ENCODE results near the gene HPCAL1.

The HPCAL1 gene

DNA sequence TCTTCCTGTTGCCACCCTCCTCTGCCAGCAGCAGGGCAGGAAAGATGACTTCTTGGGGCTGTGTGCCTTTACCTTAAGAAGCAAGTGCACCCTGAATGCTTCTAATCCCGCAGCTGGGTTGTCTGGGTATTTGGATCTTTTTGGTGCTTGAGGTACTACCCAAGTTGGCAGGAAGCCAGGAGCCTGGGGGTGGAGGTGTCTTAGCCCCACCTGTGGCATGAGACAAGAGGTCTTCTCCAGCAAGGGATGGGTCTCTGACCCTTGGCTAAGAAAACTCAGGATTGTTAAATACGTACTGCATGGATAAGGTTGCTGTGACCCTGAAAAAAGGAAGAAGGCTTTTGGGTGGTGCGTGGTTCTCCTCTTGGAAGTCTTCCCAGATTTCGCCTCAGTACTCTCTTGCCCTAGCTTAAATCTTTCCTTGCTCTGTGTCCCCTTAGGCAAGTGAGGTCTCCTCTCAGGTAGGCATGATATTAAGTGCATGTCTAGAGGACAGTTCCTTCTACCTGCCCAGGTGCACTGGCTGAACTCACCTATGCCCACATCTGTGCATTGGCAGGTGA is 4.3 kb downstream of the HPCAL1 start:
- Histone ChIP-seq H3K27me3 (replicated peaks) (no peaks in the 10 kb centered on the region), H3K27ac (no peak overlapping the region), H3K4me3 (ENCODE audit: low read depth, low read length) (no peak overlapping the region), H3K36me3 (replicated peaks) (no peaks in the 10 kb centered on the region)
- TF ChIP-seq, protein P1, sequence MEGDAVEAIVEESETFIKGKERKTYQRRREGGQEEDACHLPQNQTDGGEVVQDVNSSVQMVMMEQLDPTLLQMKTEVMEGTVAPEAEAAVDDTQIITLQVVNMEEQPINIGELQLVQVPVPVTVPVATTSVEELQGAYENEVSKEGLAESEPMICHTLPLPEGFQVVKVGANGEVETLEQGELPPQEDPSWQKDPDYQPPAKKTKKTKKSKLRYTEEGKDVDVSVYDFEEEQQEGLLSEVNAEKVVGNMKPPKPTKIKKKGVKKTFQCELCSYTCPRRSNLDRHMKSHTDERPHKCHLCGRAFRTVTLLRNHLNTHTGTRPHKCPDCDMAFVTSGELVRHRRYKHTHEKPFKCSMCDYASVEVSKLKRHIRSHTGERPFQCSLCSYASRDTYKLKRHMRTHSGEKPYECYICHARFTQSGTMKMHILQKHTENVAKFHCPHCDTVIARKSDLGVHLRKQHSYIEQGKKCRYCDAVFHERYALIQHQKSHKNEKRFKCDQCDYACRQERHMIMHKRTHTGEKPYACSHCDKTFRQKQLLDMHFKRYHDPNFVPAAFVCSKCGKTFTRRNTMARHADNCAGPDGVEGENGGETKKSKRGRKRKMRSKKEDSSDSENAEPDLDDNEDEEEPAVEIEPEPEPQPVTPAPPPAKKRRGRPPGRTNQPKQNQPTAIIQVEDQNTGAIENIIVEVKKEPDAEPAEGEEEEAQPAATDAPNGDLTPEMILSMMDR (IDR thresholded peaks at IDR 0.05; ENCODE audit: low read depth, low read length, missing control alignments): no peak
- in situ Hi-C loops (cut with HindIII; ENCODE audit: low pct_ligation_motif_present, low sequenced_read_pairs): no loop called here
- DNase-seq: no peak

DNA sequence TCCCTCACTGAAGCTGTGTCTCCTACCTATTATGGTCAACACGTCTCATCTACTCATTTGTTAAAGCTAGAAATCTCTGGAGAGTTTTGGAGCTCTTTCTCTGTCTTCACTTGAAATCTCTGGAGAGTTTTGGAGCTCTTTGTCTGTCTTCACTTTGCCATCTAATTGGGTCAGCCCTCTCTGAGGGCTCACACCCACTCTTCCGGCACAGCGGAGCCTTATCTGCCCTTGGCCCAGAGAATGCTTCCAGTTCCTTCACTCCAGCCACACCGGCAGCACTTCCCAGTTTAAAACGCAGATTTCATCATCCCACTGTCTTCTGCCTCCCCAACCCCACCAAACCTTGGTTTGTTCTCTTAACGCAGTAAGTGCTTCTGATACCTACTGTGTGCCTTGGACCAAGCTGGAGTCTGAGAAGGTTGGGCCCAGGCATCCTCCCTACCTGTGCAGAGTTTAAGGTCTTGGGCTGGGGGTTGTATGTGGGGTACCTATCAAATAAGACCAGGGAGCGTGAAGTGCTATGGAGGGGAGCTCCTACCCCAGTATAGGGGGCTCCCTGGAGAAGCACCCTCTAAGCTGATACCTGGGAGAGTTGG is 5.0 kb downstream of the HPCAL1 start:
- in situ Hi-C loops (cut with HindIII; ENCODE audit: low pct_ligation_motif_present, low sequenced_read_pairs): no loop called here
- no peak for DNase-seq
- no peaks in the 10 kb centered on the region for H3K27me3 ChIP-seq (replicated peaks)
- H3K4me3 ChIP-seq (ENCODE audit: low read depth, low read length): no peak overlapping the region
- no peak overlapping the region for H3K27ac ChIP-seq
- H3K36me3 ChIP-seq (replicated peaks): no peaks in the 10 kb centered on the region
- TF ChIP-seq, protein P1 (IDR thresholded peaks at IDR 0.05; ENCODE audit: low read depth, low read length, missing control alignments): no peak

DNA sequence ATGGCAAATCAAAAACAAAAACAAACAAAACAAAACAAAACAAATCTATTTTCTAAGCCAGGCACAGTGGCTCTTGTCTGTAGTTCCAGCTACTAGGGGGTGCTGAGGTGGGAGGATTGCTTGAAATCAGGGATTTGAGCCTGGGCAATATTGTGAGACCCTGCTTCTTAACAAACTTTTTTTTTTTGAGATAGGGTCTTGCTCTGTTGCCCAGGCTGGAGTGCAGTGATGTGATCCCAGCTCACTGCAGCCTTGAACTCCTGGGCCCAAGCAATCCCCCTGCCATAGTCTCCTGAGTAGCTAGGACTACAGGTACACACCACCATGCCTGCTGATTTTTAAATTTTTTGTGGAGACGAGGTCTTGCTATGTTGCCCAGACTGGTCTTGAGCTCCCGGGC is 6.2 kb downstream of the HPCAL1 start:
- no peak overlapping the region for H3K27ac ChIP-seq
- no peaks in the 10 kb centered on the region for H3K27me3 ChIP-seq (replicated peaks)
- in situ Hi-C loops (cut with HindIII; ENCODE audit: low pct_ligation_motif_present, low sequenced_read_pairs): no loop called here
- H3K36me3 ChIP-seq (replicated peaks): no peaks in the 10 kb centered on the region
- TF ChIP-seq, protein P1 (IDR thresholded peaks at IDR 0.05; ENCODE audit: low read depth, low read length, missing control alignments): no peak
- H3K4me3 ChIP-seq (ENCODE audit: low read depth, low read length): no peak overlapping the region
- DNase-seq: no peak

DNA sequence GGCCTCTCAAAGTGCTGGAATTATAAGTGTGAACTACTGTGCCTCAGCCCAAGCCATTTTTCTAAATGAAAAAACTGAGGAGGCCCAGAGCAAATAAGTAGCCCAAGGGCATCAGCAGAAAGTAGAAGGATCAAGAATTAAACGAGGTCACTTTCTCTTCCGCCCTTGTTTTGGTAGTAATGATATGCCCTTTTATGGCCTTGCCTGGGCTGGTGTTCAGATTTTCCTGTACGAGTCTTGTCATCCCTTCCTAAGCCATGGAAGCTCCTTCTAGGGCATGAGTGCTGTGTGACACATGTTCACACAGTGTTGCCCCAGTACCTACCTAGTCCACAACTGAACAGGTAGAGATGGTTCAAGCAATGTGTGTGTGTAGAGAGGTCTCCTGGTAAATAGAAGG is 6.6 kb downstream of the HPCAL1 start:
- Histone ChIP-seq H3K36me3 (replicated peaks) (no peaks in the 10 kb centered on the region), H3K4me3 (ENCODE audit: low read depth, low read length) (no peak overlapping the region), H3K27ac (no peak overlapping the region), H3K27me3 (replicated peaks) (no peaks in the 10 kb centered on the region)
- TF ChIP-seq, protein P1 (IDR thresholded peaks at IDR 0.05; ENCODE audit: low read depth, low read length, missing control alignments): no peak
- DNase-seq: no peak
- in situ Hi-C loops (cut with HindIII; ENCODE audit: low pct_ligation_motif_present, low sequenced_read_pairs): no loop called here

DNA sequence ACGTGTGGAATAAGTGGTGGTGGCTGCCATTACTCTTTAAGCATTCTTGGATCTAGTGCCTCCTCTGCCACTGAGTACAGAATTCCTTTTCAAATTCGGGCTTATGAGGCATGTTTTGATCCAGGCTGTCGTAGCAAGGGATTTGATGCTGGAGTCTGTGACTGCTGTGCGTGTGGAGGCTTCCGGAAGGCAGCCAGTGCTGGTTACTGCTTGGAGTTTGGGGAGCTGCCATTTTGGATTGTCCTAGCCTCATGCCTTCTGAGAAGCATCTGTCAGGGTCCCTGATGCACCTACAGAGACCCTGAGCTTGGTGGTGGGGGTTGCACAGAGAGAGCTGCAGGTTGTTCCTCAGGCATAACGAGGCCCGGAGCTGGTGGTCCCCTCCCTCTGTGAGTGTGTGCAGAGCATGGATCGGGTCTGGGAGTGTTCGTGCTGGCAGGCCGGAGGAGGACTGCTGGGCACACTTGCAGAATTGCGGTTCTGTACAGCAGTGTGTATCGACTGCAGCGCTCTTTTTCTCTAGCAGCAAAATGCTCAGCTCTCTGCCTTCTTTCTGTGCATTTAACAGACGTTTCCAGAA is 7.7 kb downstream of the HPCAL1 start:
- DNase-seq: no peak
- H3K27ac ChIP-seq: no peak overlapping the region
- H3K27me3 ChIP-seq (replicated peaks): no peaks in the 10 kb centered on the region
- H3K36me3 ChIP-seq (replicated peaks): no peaks in the 10 kb centered on the region
- in situ Hi-C loops (cut with HindIII; ENCODE audit: low pct_ligation_motif_present, low sequenced_read_pairs): no loop called here
- H3K4me3 ChIP-seq (ENCODE audit: low read depth, low read length): no peak overlapping the region
- TF ChIP-seq, protein P1 (IDR thresholded peaks at IDR 0.05; ENCODE audit: low read depth, low read length, missing control alignments): no peak

Measured in brain microvascular endothelial cell (primary cell).